H7 (cell line): Measurements from ENCODE around the gene PDE6A. TPM values are rescaled to one million over a fixed set of nuclear protein-coding genes. Genes with fewer than 3 reads are reported as not detected.
"Not testable (repeated sequence)": the region's sequence is repeated elsewhere in the genome, so short reads cannot be mapped to it uniquely, and the experiment has no call there.

ENCODE experiments used
- DNase-seq: peaks from one replicate; pipeline ENCODE4 v3.0.0; 2012
- H3K27me3 ChIP-seq: 2 replicates; pipeline ENCODE4 v1.6.0; 2011; ENCODE audit warnings: mild to moderate bottlenecking, low read length; ENCODE audit not compliant: control insufficient read depth, insufficient read depth
- H3K36me3 ChIP-seq: replicated peaks from 2 replicates; pipeline ENCODE4 v1.5.1; 2011; ENCODE audit warnings: low read length; ENCODE audit not compliant: control insufficient read depth, insufficient read depth
- H3K4me3 ChIP-seq: 2 replicates; pipeline ENCODE4 v1.5.1; 2011; ENCODE audit warnings: low read depth, mild to moderate bottlenecking, control low read depth, low read length, moderate library complexity; ENCODE audit not compliant: insufficient read depth
- total RNA-seq: library from RNA; depleted of rRNA; stranded (reverse); fragments of >200 nt; shearing (Covaris generic); gene quantifications from 2 replicates; pipeline ENCODE4 v1.2.3, GENCODE V29; 2014

Gene PDE6A
- total RNA-seq, 1 experiment from 2014 or later, result not detected

- peak; percentile 98 for DNase-seq
- no peaks in the 10 kb centered on the region for H3K36me3 ChIP-seq
- H3K4me3 ChIP-seq, result peak within 1 kb of the TSS; percentile 84
- H3K27me3 ChIP-seq, result no peaks in the 10 kb centered on the region; the same call in 1 of the 2 replicates
Observed at GRCh38 chr5:149960272-149961185, 15.9 kb upstream of the PDE6A start, which contains the start of gene SLC26A2. SLC26A2 (plus strand) TSS chr5:149960758; CDS start chr5:149977653, 16,895 bp downstream.

GRCh38 chr5:149959406-149960236, 15.0 kb upstream of the PDE6A start:
- Histone ChIP-seq H3K27me3 (no peaks in the 10 kb centered on the region; the same call in 1 of the 2 replicates), H3K4me3 (peak overlapping the region; percentile 84), H3K36me3 (no peaks in the 10 kb centered on the region)
- DNase-seq, result peak; percentile 68

GRCh38 chr5:149957855-149958254, 13.3 kb upstream of the PDE6A start:
- no peak overlapping the region for H3K4me3 ChIP-seq
- no peaks in the 10 kb centered on the region for H3K36me3 ChIP-seq
- no peak for DNase-seq
- H3K27me3 ChIP-seq, result no peaks in the 10 kb centered on the region; the same call in 1 of the 2 replicates

GRCh38 chr5:149956685-149957084, 12.1 kb upstream of the PDE6A start:
- DNase-seq, result no peak
- H3K27me3 ChIP-seq, result no peaks in the 10 kb centered on the region; the same call in 1 of the 2 replicates
- H3K36me3 ChIP-seq, result no peaks in the 10 kb centered on the region

GRCh38 chr5:149954798-149955197, 10.2 kb upstream of the PDE6A start:
- no peak overlapping the region for H3K4me3 ChIP-seq
- no peaks in the 10 kb centered on the region for H3K36me3 ChIP-seq
- no peak for DNase-seq
- H3K27me3 ChIP-seq, result no peaks in the 10 kb centered on the region

More at GRCh38 chr5:149956685-149957084, 12.1 kb upstream of the PDE6A start:
- H3K4me3 ChIP-seq, result no peak overlapping the region

- H3K36me3 ChIP-seq, result no peaks in the 10 kb centered on the region
- DNase-seq, result no peak
- no peak overlapping the region for H3K4me3 ChIP-seq
- no peaks in the 10 kb centered on the region for H3K27me3 ChIP-seq
Observed at GRCh38 chr5:149953436-149954121, 9.0 kb upstream of the PDE6A start.

- peak; percentile 56 for DNase-seq
- Histone ChIP-seq H3K4me3 (no peak overlapping the region), H3K27me3 (no peaks in the 10 kb centered on the region)
Observed at GRCh38 chr5:149951138-149951749, 6.7 kb upstream of the PDE6A start.

GRCh38 chr5:149948993-149949392, 4.4 kb upstream of the PDE6A start:
- no peaks in the 10 kb centered on the region for H3K27me3 ChIP-seq
- no peak for DNase-seq
- H3K4me3 ChIP-seq, result no peak overlapping the region
- no peaks in the 10 kb centered on the region for H3K36me3 ChIP-seq

More at GRCh38 chr5:149951138-149951749, 6.7 kb upstream of the PDE6A start:
- no peaks in the 10 kb centered on the region for H3K36me3 ChIP-seq

- H3K27me3 ChIP-seq, result no peaks in the 10 kb centered on the region
- H3K4me3 ChIP-seq, result no peak overlapping the region
- DNase-seq, result no peak
- H3K36me3 ChIP-seq, result no peaks in the 10 kb centered on the region
Observed at GRCh38 chr5:149946118-149946517, 1.5 kb upstream of the PDE6A start.

- not testable (repeated sequence) for DNase-seq, H3K27me3 ChIP-seq, H3K36me3 ChIP-seq, H3K4me3 ChIP-seq
Observed at GRCh38 chr5:149943177-149943949, 1.2 kb downstream of the PDE6A start.

GRCh38 chr5:149942741-149943169, 1.8 kb downstream of the PDE6A start:
- H3K36me3 ChIP-seq, DNase-seq, H3K27me3 ChIP-seq, H3K4me3 ChIP-seq: not testable (repeated sequence)

- H3K36me3 ChIP-seq, result no peaks in the 10 kb centered on the region
- H3K4me3 ChIP-seq, result no peak overlapping the region
Observed at GRCh38 chr5:149942199-149942598, 2.4 kb downstream of the PDE6A start.

GRCh38 chr5:149941795-149942194, 2.8 kb downstream of the PDE6A start:
- Histone ChIP-seq H3K4me3 (no peak overlapping the region), H3K36me3 (no peaks in the 10 kb centered on the region), H3K27me3 (no peaks in the 10 kb centered on the region)
- DNase-seq, result no peak

More at GRCh38 chr5:149942199-149942598, 2.4 kb downstream of the PDE6A start:
- DNase-seq, result no peak
- no peaks in the 10 kb centered on the region for H3K27me3 ChIP-seq
